Peyer's patch (tissue), 4 donors: ENCODE results near the gene SIGLEC15. TPM values are rescaled to one million over a fixed set of nuclear protein-coding genes. Genes with fewer than 3 reads are reported as not detected.
"Not testable (repeated sequence)": the region's sequence is repeated elsewhere in the genome, so short reads cannot be mapped to it uniquely, and the experiment has no call there.

Experiments
- DNase-seq, 3 donors: peaks; one replicate each; pipeline ENCODE4 v3.0.0-alpha.2; 2017 to 2019
- H3K27ac ChIP-seq, 4 donors: fragments of 200-600 bp; sonication (generic); one replicate each; pipeline ENCODE4 v1.5.1; 2016 to 2019
- H3K27me3 ChIP-seq, 2 donors: fragments of 200-600 bp; sonication (generic); one replicate each; pipeline ENCODE4 v1.5.1; 2019
- H3K36me3 ChIP-seq, 3 donors: fragments of 200-600 bp; sonication (generic); one replicate each; pipeline ENCODE4 v1.5.1; 2016 to 2019
- H3K4me1 ChIP-seq, 4 donors: fragments of 200-600 bp; sonication (generic); one replicate each; pipeline ENCODE4 v1.5.1; 2016 to 2019
- H3K4me3 ChIP-seq, 4 donors: fragments of 200-600 bp; sonication (generic); 1 replicate in 3 of 4; 2 replicates in 1 of 4; pipeline ENCODE4 v1.5.1; 2016 to 2019; ENCODE audit warnings: mild to moderate bottlenecking in 1 of 4
- H3K9me3 ChIP-seq, 4 donors: fragments of 200-600 bp; sonication (generic); one replicate each; pipeline ENCODE4 v1.5.1; 2016 to 2019; ENCODE audit warnings: mild to moderate bottlenecking in 1 of 4
- CTCF ChIP-seq, 6 experiments: fragments of 450-650 bp in 4 of 6; fragments of 200-600 bp in 2 of 6; sonication (generic) in 1 of 6; IDR thresholded peaks; one replicate each; pipeline ENCODE4 v1.5.1; 2017 to 2019; ENCODE audit warnings: antibody characterized with exemption in 6 of 6, mild to moderate bottlenecking in 3 of 6, moderate library complexity in 1 of 6
- POLR2A ChIP-seq, 2 donors: fragments of 450-650 bp; IDR thresholded peaks; one replicate each; pipeline ENCODE4 v1.5.1; 2017; ENCODE audit warnings: antibody characterized with exemption in 2 of 2, mild to moderate bottlenecking in 2 of 2, moderate library complexity in 2 of 2
- total RNA-seq, 4 donors: library from RNA; depleted of rRNA; stranded (reverse); fragments of >200 nt; gene quantifications; one replicate each; pipeline ENCODE4 v1.1.0, GENCODE V29; 2016

Gene SIGLEC15
- total RNA-seq, 4 donors from 2014 or later: 0.47 TPM; not detected in 3

- TF ChIP-seq CTCF (IDR thresholded peaks at IDR 0.05): no peak
- no peak for TF ChIP-seq POLR2A (IDR thresholded peaks at IDR 0.05)
- H3K27ac ChIP-seq: no peak overlapping the region
- no peak for DNase-seq
- no peaks in the 10 kb centered on the region for H3K9me3 ChIP-seq
- H3K4me3 ChIP-seq: no peak overlapping the region
- H3K36me3 ChIP-seq: no peaks in the 10 kb centered on the region
- H3K4me1 ChIP-seq: peaks cover 0 to 12% (median 3%) of the 10 kb centered on the region in 4 donors
- peaks cover 0 to 2% of the 10 kb centered on the region in 2 donors for H3K27me3 ChIP-seq
Observed at GRCh38 chr18:45843019-45843418, 17.5 kb downstream of the SIGLEC15 start.

- Histone ChIP-seq H3K27ac (no peak overlapping the region), H3K36me3 (peaks cover 0 to 9% (median 0%) of the 10 kb centered on the region in 3 donors), H3K4me1 (no peaks in the 10 kb centered on the region), H3K27me3 (no peaks in the 10 kb centered on the region), H3K4me3 (no peak overlapping the region), H3K9me3 (no peaks in the 10 kb centered on the region)
- TF ChIP-seq CTCF (IDR thresholded peaks at IDR 0.05) (no peak), POLR2A (IDR thresholded peaks at IDR 0.05) (no peak)
- no peak for DNase-seq
Observed at GRCh38 chr18:45844938-45845337, 19.5 kb downstream of the SIGLEC15 start.

GRCh38 chr18:45845410-45845809 lies 19.9 kb downstream of the SIGLEC15 start:
- Histone ChIP-seq H3K36me3 (peaks cover 0 to 13% (median 0%) of the 10 kb centered on the region in 3 donors), H3K27ac (no peak overlapping the region), H3K27me3 (no peaks in the 10 kb centered on the region), H3K9me3 (no peaks in the 10 kb centered on the region), H3K4me3 (no peak overlapping the region), H3K4me1 (no peaks in the 10 kb centered on the region)
- no peak for TF ChIP-seq CTCF (IDR thresholded peaks at IDR 0.05)
- no peak for TF ChIP-seq POLR2A (IDR thresholded peaks at IDR 0.05)
- no peak for DNase-seq

- no peak for DNase-seq
- Histone ChIP-seq H3K9me3 (no peaks in the 10 kb centered on the region), H3K36me3 (peaks cover 0 to 17% (median 0%) of the 10 kb centered on the region in 3 donors), H3K4me3 (no peak overlapping the region), H3K4me1 (no peaks in the 10 kb centered on the region), H3K27ac (no peak overlapping the region), H3K27me3 (no peaks in the 10 kb centered on the region)
- no peak for TF ChIP-seq POLR2A (IDR thresholded peaks at IDR 0.05)
- no peak for TF ChIP-seq CTCF (IDR thresholded peaks at IDR 0.05)
Observed at GRCh38 chr18:45847119-45847518, 21.6 kb downstream of the SIGLEC15 start.

- H3K27me3 ChIP-seq, H3K4me1 ChIP-seq, H3K27ac ChIP-seq, DNase-seq, H3K9me3 ChIP-seq, H3K4me3 ChIP-seq: not testable (repeated sequence)
- peaks cover 0 to 29% (median 0%) of the 10 kb centered on the region in 3 donors for H3K36me3 ChIP-seq
Observed at GRCh38 chr18:45848643-45849042, 23.2 kb downstream of the SIGLEC15 start.

- TF ChIP-seq POLR2A (IDR thresholded peaks at IDR 0.05) (no peak), CTCF (IDR thresholded peaks at IDR 0.05) (no peak)
- no peaks in the 10 kb centered on the region for H3K9me3 ChIP-seq
- H3K36me3 ChIP-seq: peaks cover 0 to 38% (median 0%) of the 10 kb centered on the region in 3 donors
- DNase-seq: no peak
- H3K4me1 ChIP-seq: no peaks in the 10 kb centered on the region
- H3K27me3 ChIP-seq: no peaks in the 10 kb centered on the region
- H3K4me3 ChIP-seq: no peak overlapping the region
- no peak overlapping the region for H3K27ac ChIP-seq
Observed at GRCh38 chr18:45849529-45849928, 24.1 kb downstream of the SIGLEC15 start.
